GM23338 (cell line): ENCODE results near the gene BNIP5. TPM values are rescaled to one million over a fixed set of nuclear protein-coding genes. Genes with fewer than 3 reads are reported as not detected.

Experiments
- ATAC-seq: fragments of 200-7000 bp; cut with Tn5 transposase; 3 replicates; pipeline ENCODE4 v1.9.1; 2020
- DNase-seq: peaks from one replicate; pipeline ENCODE4 v3.0.0-alpha.2; 2015; ENCODE audit warnings: low spot score
- H2AFZ ChIP-seq: fragments of 200-600 bp; sonication (generic); 2 replicates; pipeline ENCODE4 v1.8.0; 2016; ENCODE audit warnings: antibody characterized with exemption, mild to moderate bottlenecking, moderate library complexity
- H3F3A ChIP-seq: fragments of 200-600 bp; sonication (generic); replicated peaks from 2 replicates; pipeline ENCODE4 v1.8.0; 2017; ENCODE audit warnings: antibody characterized with exemption, mixed run types, low read depth
- H3K27ac ChIP-seq: fragments of 200-600 bp; sonication (generic); 2 replicates; pipeline ENCODE4 v1.6.1; 2016; ENCODE audit warnings: low read depth
- H3K27me3 ChIP-seq: fragments of 200-600 bp; sonication (generic); 2 replicates; pipeline ENCODE4 v1.8.0; 2016; ENCODE audit warnings: mild to moderate bottlenecking, mixed run types, moderate library complexity; ENCODE audit not compliant: insufficient read depth
- H3K36me3 ChIP-seq: fragments of 200-600 bp; sonication (generic); 2 replicates; pipeline ENCODE4 v1.8.0; 2016; ENCODE audit warnings: mild to moderate bottlenecking; ENCODE audit not compliant: insufficient read depth
- H3K4me1 ChIP-seq: fragments of 200-600 bp; sonication (generic); 2 replicates; pipeline ENCODE4 v1.8.0; 2016; ENCODE audit warnings: mild to moderate bottlenecking, moderate library complexity; ENCODE audit not compliant: insufficient read depth
- H3K4me2 ChIP-seq: fragments of 200-600 bp; sonication (generic); 2 replicates; pipeline ENCODE4 v1.7.1; 2017; ENCODE audit warnings: mixed run types
- H3K4me3 ChIP-seq: fragments of 200-600 bp; sonication (generic); 2 replicates; pipeline ENCODE4 v1.6.1; 2016; ENCODE audit warnings: mixed run types
- H3K79me2 ChIP-seq: fragments of 200-600 bp; sonication (generic); replicated peaks from 2 replicates; pipeline ENCODE4 v1.8.0; 2017; ENCODE audit warnings: mild to moderate bottlenecking; ENCODE audit not compliant: insufficient read depth
- H3K9me2 ChIP-seq: fragments of 200-600 bp; sonication (generic); 2 replicates; pipeline ENCODE4 v1.8.0; 2017; ENCODE audit not compliant: insufficient read depth
- H4K20me1 ChIP-seq: fragments of 200-600 bp; sonication (generic); replicated peaks from 2 replicates; pipeline ENCODE4 v1.8.0; 2017; ENCODE audit warnings: mild to moderate bottlenecking; ENCODE audit not compliant: insufficient read depth
- H3K27ac Mint-ChIP-seq: 2 replicates; pipeline ENCODE4 v1.8.0; 2020; ENCODE audit warnings: inconsistent platforms, mild to moderate bottlenecking, moderate library complexity, mixed read lengths
- H3K27me3 Mint-ChIP-seq: 3 replicates; pipeline ENCODE4 v1.8.0; 2022; ENCODE audit warnings: low read depth, mild to moderate bottlenecking, moderate library complexity, mixed read lengths, inconsistent platforms; ENCODE audit not compliant: insufficient read depth, poor library complexity
- H3K36me3 Mint-ChIP-seq: 3 replicates; pipeline ENCODE4 v1.8.0; 2021; ENCODE audit warnings: low read depth, mild to moderate bottlenecking, inconsistent platforms, moderate library complexity, mixed read lengths
- H3K4me1 Mint-ChIP-seq: 3 replicates; pipeline ENCODE4 v1.8.0; 2020; ENCODE audit warnings: mild to moderate bottlenecking, inconsistent platforms, mixed read lengths
- H3K4me3 Mint-ChIP-seq: 3 replicates; pipeline ENCODE4 v1.8.0; 2021; ENCODE audit warnings: moderate library complexity, mild to moderate bottlenecking, inconsistent platforms, mixed read lengths
- H3K9me3 Mint-ChIP-seq: 3 replicates; pipeline ENCODE4 v1.8.0; 2020; ENCODE audit warnings: moderate library complexity, mild to moderate bottlenecking, inconsistent platforms, mixed read lengths
- CTCF ChIP-seq, 2 experiments: fragments of 200-600 bp in 1 of 2; sonication (generic) in 1 of 2; conservative IDR thresholded peaks; 2 replicates each; pipeline versions ENCODE4 v1.5.1 to v1.6.1; 2016 to 2017; ENCODE audit warnings: antibody characterized with exemption in 2 of 2, low read depth in 2 of 2, mild to moderate bottlenecking in 2 of 2, moderate library complexity in 1 of 2
- ETS1 ChIP-seq: IDR thresholded peaks from 2 replicates; pipeline ENCODE4 v1.6.1; 2016; ENCODE audit warnings: antibody characterized with exemption
- EZH2phosphoT487 ChIP-seq: fragments of 200-600 bp; sonication (generic); IDR thresholded peaks from one replicate; pipeline ENCODE4 v1.8.1; 2018; ENCODE audit warnings: antibody characterized with exemption; ENCODE audit not compliant: unreplicated experiment
- JUNB ChIP-seq: IDR thresholded peaks from one replicate; pipeline ENCODE4 v1.6.1; 2016; ENCODE audit warnings: antibody characterized with exemption; ENCODE audit not compliant: unreplicated experiment
- POLR2AphosphoS5 ChIP-seq: IDR thresholded peaks from 2 replicates; pipeline ENCODE4 v1.6.1; 2016; ENCODE audit warnings: antibody characterized with exemption, low read depth
- ZNF462 ChIP-seq: fragments of 250-450 bp; sonication (Bioruptor Pico); IDR thresholded peaks from 2 replicates; pipeline ENCODE4 v1.5.0; 2020; ENCODE audit warnings: mild to moderate bottlenecking, moderate library complexity
- polyA plus RNA-seq: library from polyadenylated mRNA; unstranded; fragments of >200 nt; fragmentation: Nextera tagmentation; extraction: Ambion mirVana; gene quantifications from 2 replicates; pipeline ENCODE4 v1.2.1, GENCODE V29; 2016
- total RNA-seq: library from RNA; depleted of rRNA; stranded (reverse); fragments of >200 nt; shearing (Covaris generic); gene quantifications from 2 replicates; pipeline ENCODE4 v1.2.3, GENCODE V29; 2014

BNIP5 gene
- total and polyA plus RNA-seq, 2 experiments from 2014 or later: not detected

GRCh38 chr6:36383606-36384005 lies 46.9 kb upstream of the BNIP5 start (continued):
- TF ChIP-seq ZNF462 (CRISPR knock-in tag): no peak
- TF ChIP-seq JUNB: no peak
- TF ChIP-seq EZH2phosphoT487: no peak

GRCh38 chr6:36382976-36383375 lies 46.3 kb upstream of the BNIP5 start:
- Histone ChIP-seq H2AFZ (no peak overlapping the region), H3K9me2 (no peaks in the 10 kb centered on the region), H3K79me2 (no peaks in the 10 kb centered on the region), H3K27me3 (peaks cover 31% of the 10 kb centered on the region), H3F3A (no peaks in the 10 kb centered on the region), H3K36me3 (no peaks in the 10 kb centered on the region; the same call in 1 of the 2 replicates), H3K27ac (no peak overlapping the region), H4K20me1 (no peaks in the 10 kb centered on the region), H3K4me2 (no peak overlapping the region), H3K4me1 (0 out of 2 replicates have a peak, but pooled peaks cover 3% of the 10 kb centered on the region), H3K4me3 (no peak overlapping the region)
- Mint-ChIP-seq H3K4me3 (no peak overlapping the region; the same call in 2 of the 3 replicates), H3K36me3 (no peaks in the 10 kb centered on the region; the same call in 2 of the 3 replicates), H3K27ac (no peak overlapping the region), H3K9me3 (peaks cover 4% of the 10 kb centered on the region; the same call in 2 of the 3 replicates), H3K4me1 (peaks cover 34% of the 10 kb centered on the region), H3K27me3 (peaks cover 31% of the 10 kb centered on the region)
- DNase-seq (no peak), ATAC-seq (no peak)
- TF ChIP-seq ETS1: no peak
- TF ChIP-seq CTCF (conservative IDR thresholded peaks at IDR 0.05; ENCODE audit: low read depth in 2 of 2): no peak
- no peak for TF ChIP-seq POLR2AphosphoS5
- TF ChIP-seq ZNF462 (CRISPR knock-in tag): no peak
